Stomach (tissue), 9 donors: ENCODE data around the gene PNMA6E. TPM values are rescaled to one million over a fixed set of nuclear protein-coding genes. Genes with fewer than 3 reads are reported as not detected.

ENCODE experiments used
- DNase-seq, 2 donors: peaks; one replicate each; pipeline versions ENCODE4 v3.0.0 to v3.0.0-alpha.2; 2013 to 2019
- H3K27ac ChIP-seq, 5 donors: fragments of 200-600 bp in 4 of 5; sonication (generic) in 4 of 5; one replicate each; pipeline ENCODE4 v1.5.1; 2013 to 2019; ENCODE audit warnings: mild to moderate bottlenecking in 1 of 5, moderate library complexity in 1 of 5
- H3K27me3 ChIP-seq, 3 donors: fragments of 200-600 bp; sonication (generic); one replicate each; pipeline ENCODE4 v1.5.1; 2017 to 2019; ENCODE audit warnings: mixed run types in 1 of 3
- H3K36me3 ChIP-seq, 4 donors: fragments of 200-600 bp; sonication (generic); 1 replicate in 3 of 4; 2 replicates in 1 of 4; pipeline ENCODE4 v1.5.1; 2016 to 2019
- H3K4me1 ChIP-seq, 4 donors: fragments of 200-600 bp; sonication (generic); one replicate each; pipeline ENCODE4 v1.5.1; 2016 to 2019
- H3K4me3 ChIP-seq, 4 donors: fragments of 200-600 bp; sonication (generic) in 3 of 4; one replicate each; pipeline ENCODE4 v1.5.1; 2016 to 2019; ENCODE audit warnings: mild to moderate bottlenecking in 1 of 4
- H3K9me3 ChIP-seq, 4 donors: fragments of 200-600 bp; sonication (generic); one replicate each; pipeline ENCODE4 v1.5.1; 2016 to 2019
- EP300 ChIP-seq: sonication (generic); formaldehyde crosslinking; IDR thresholded peaks from one replicate; pipeline ENCODE4 v1.6.1; 2017; ENCODE audit warnings: antibody characterized with exemption
- POLR2A ChIP-seq, 4 donors: fragments of 450-650 bp; IDR thresholded peaks; one replicate each; pipeline ENCODE4 v1.6.1; 2016; ENCODE audit warnings: antibody characterized with exemption in 4 of 4, control low read depth in 2 of 4, mild to moderate bottlenecking in 1 of 4, moderate library complexity in 1 of 4
- POLR2AphosphoS5 ChIP-seq, 3 donors: sonication (generic); formaldehyde crosslinking; IDR thresholded peaks; one replicate each; pipeline ENCODE4 v1.6.1; 2016; ENCODE audit warnings: antibody characterized with exemption in 3 of 3
- WGBS, 5 donors: extraction: QIAGEN DNeasy Blood & Tissue Kit in 3 of 5; methylation state at CpG; one replicate each; pipeline versions ENCODE4 v1.1.5 to v1.1.7; 2013 to 2018; 5-methylcytosine and 5-hydroxymethylcytosine counted together
- intact Hi-C: fragments of 100-400 bp; cut with DNase I; formaldehyde crosslinking; loops from one replicate; pipeline ENCODE4 v1.15.1; 2023; ENCODE audit warnings: low total_unique reads
- polyA plus RNA-seq, 3 donors: library from polyadenylated mRNA; stranded (reverse); fragments of 200-250 nt; gene quantifications; one replicate each; pipeline ENCODE4 v1.2.3, GENCODE V29; 2013
- total RNA-seq, 5 donors: library from RNA; depleted of rRNA; stranded (reverse); fragments of >200 nt; gene quantifications; one replicate each; pipeline versions ENCODE4 v1.1.0 to v1.2.3, GENCODE V29; 2014 to 2016
- TF ChIP-seq, protein P1 (sequence below), 7 experiments: fragments of 450-650 bp in 4 of 7; fragments of 200-600 bp in 3 of 7; sonication (generic) in 3 of 7; IDR thresholded peaks; one replicate each; pipeline ENCODE4 v1.5.1; 2016 to 2019; ENCODE audit warnings: antibody characterized with exemption in 7 of 7, control low read depth in 2 of 7, mild to moderate bottlenecking in 1 of 7
- donor health status: healthy with polysubstance abuse.
- donor health status: Bipolar disorder and iron deficiency.
- donor health status: healthy.

Gene PNMA6E
- total and polyA plus RNA-seq, 8 donors, result not detected

- no peaks in the 10 kb centered on the region for H3K9me3 ChIP-seq
- H3K27me3 ChIP-seq, result peaks cover 0 to 5% (median 0%) of the 10 kb centered on the region in 3 donors
- H3K36me3 ChIP-seq, result peaks cover 0 to 41% (median 27%) of the 10 kb centered on the region in 4 donors
- WGBS, 5 donors, result 85 to 97% (median 92%) methylated on average over 17 to 21 of the region's 21 CpGs
- TF ChIP-seq POLR2AphosphoS5 (IDR thresholded peaks at IDR 0.05), result no peak
- TF ChIP-seq, protein P1, sequence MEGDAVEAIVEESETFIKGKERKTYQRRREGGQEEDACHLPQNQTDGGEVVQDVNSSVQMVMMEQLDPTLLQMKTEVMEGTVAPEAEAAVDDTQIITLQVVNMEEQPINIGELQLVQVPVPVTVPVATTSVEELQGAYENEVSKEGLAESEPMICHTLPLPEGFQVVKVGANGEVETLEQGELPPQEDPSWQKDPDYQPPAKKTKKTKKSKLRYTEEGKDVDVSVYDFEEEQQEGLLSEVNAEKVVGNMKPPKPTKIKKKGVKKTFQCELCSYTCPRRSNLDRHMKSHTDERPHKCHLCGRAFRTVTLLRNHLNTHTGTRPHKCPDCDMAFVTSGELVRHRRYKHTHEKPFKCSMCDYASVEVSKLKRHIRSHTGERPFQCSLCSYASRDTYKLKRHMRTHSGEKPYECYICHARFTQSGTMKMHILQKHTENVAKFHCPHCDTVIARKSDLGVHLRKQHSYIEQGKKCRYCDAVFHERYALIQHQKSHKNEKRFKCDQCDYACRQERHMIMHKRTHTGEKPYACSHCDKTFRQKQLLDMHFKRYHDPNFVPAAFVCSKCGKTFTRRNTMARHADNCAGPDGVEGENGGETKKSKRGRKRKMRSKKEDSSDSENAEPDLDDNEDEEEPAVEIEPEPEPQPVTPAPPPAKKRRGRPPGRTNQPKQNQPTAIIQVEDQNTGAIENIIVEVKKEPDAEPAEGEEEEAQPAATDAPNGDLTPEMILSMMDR (IDR thresholded peaks at IDR 0.05), result no peak
- no peak for TF ChIP-seq POLR2A (IDR thresholded peaks at IDR 0.05)
- TF ChIP-seq EP300, result no peak
- DNase-seq, result no peak
- no peaks in the 10 kb centered on the region for H3K4me1 ChIP-seq
- H3K27ac ChIP-seq, result no peak overlapping the region
- H3K4me3 ChIP-seq, result no peak overlapping the region
- intact Hi-C loops, result no loop called here
Measured at GRCh38 chrX:153448556-153449367, 47.6 kb upstream of the PNMA6E start.

- Histone ChIP-seq H3K4me1 (no peaks in the 10 kb centered on the region), H3K27ac (no peak overlapping the region), H3K36me3 (peaks cover 0 to 35% (median 26%) of the 10 kb centered on the region in 4 donors), H3K9me3 (no peaks in the 10 kb centered on the region), H3K4me3 (no peak overlapping the region), H3K27me3 (peaks cover 0 to 5% (median 0%) of the 10 kb centered on the region in 3 donors)
- intact Hi-C loops, result no loop called here
- DNase-seq, result no peak
- 81 to 88% (median 83%) methylated on average over 6 to 8 of the region's 8 CpGs for WGBS, 5 donors
- TF ChIP-seq POLR2A (IDR thresholded peaks at IDR 0.05) (no peak), EP300 (no peak), POLR2AphosphoS5 (IDR thresholded peaks at IDR 0.05) (no peak)
- TF ChIP-seq, protein P1 (IDR thresholded peaks at IDR 0.05), result no peak
Measured at GRCh38 chrX:153447581-153447960, 46.4 kb upstream of the PNMA6E start.

- no peak for TF ChIP-seq POLR2A (IDR thresholded peaks at IDR 0.05)
- no peak for TF ChIP-seq POLR2AphosphoS5 (IDR thresholded peaks at IDR 0.05)
- no peak for TF ChIP-seq EP300
- TF ChIP-seq, protein P1 (IDR thresholded peaks at IDR 0.05), result no peak
- H3K4me1 ChIP-seq, result no peaks in the 10 kb centered on the region
- H3K27ac ChIP-seq, result no peak overlapping the region
- 86 to 93% (median 90%) methylated on average over 6 to 17 of the region's 17 CpGs for WGBS, 5 donors
- H3K27me3 ChIP-seq, result peaks cover 0 to 5% (median 0%) of the 10 kb centered on the region in 3 donors
- no peak overlapping the region for H3K4me3 ChIP-seq
- no peaks in the 10 kb centered on the region for H3K9me3 ChIP-seq
- DNase-seq, result no peak
- H3K36me3 ChIP-seq, result peaks cover 0 to 34% (median 26%) of the 10 kb centered on the region in 4 donors
- intact Hi-C loops, result no loop called here
Measured at GRCh38 chrX:153446950-153447580, 45.9 kb upstream of the PNMA6E start.

DNA sequence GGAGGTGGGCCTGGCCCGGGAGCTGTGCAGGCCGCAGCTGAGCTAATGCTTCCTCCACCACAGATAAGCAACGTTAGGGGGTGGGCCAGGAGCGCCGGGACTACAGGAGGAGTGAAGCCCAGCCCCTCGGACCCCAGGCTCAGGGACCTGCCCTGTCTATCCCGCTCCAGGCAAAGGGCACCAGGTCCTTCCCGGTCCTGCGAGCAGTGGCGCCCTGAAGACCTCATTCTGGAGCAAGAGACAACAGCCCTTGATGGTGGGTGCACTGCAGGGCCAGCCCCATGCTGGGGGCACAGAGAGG is 45.4 kb upstream of the PNMA6E start:
- DNase-seq, result no peak
- Histone ChIP-seq H3K4me1 (no peaks in the 10 kb centered on the region), H3K36me3 (peaks cover 0 to 34% (median 25%) of the 10 kb centered on the region in 4 donors), H3K27ac (no peak overlapping the region), H3K4me3 (no peak overlapping the region), H3K9me3 (no peaks in the 10 kb centered on the region), H3K27me3 (peaks cover 0 to 5% (median 0%) of the 10 kb centered on the region in 3 donors)
- 54 to 74% (median 68%) methylated on average over 4 to 10 of the region's 10 CpGs; no CpG with 5 or more reads in 1 of the 5 donors for WGBS, 5 donors
- intact Hi-C loops, result no loop called here
- TF ChIP-seq POLR2A (IDR thresholded peaks at IDR 0.05) (no peak), POLR2AphosphoS5 (IDR thresholded peaks at IDR 0.05) (no peak), EP300 (no peak)
- TF ChIP-seq, protein P1 (IDR thresholded peaks at IDR 0.05), result no peak
